PC-3 (cell line): Measurements from ENCODE around the gene ZMYND11.

Experiments used
- EZH2 ChIP-seq: fragments of 300-600 bp; sonication (generic); IDR thresholded peaks from one replicate; pipeline ENCODE4 v1.6.1; 2017; ENCODE audit warnings: antibody characterized with exemption, mild to moderate bottlenecking, low read length; ENCODE audit not compliant: unreplicated experiment
- EZH2phosphoT487 ChIP-seq: fragments of 300-600 bp; sonication (generic); IDR thresholded peaks from 2 replicates; pipeline ENCODE4 v1.6.1; 2018; ENCODE audit warnings: mild to moderate bottlenecking, antibody characterized with exemption, low read length, borderline replicate concordance
- TF ChIP-seq, protein P1 (sequence below): fragments of 300-600 bp; sonication (generic); conservative IDR thresholded peaks from 2 replicates; pipeline ENCODE4 v1.5.1; 2017; ENCODE audit warnings: antibody characterized with exemption, low read depth, mild to moderate bottlenecking, low read length

DNA sequence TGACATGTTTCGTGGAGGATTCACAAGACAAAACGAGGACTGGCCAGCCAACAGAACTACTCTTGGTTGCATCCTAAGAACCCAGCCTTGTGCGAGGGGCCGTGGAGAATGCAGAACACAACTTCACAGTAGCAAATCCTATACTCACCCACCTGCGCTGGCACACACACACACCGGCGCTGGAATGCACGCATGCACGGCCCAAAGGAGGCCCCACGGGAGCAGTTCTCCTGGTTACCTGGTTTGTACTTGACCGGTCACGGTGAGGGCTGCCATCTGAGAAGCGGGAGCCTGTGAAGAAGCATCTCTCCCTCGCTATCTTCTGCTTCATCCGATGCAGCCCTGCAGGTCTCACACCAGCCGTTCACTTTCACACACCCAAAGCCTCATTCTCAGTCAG is 137.8 kb downstream of the ZMYND11 start:
- TF ChIP-seq, protein P1, sequence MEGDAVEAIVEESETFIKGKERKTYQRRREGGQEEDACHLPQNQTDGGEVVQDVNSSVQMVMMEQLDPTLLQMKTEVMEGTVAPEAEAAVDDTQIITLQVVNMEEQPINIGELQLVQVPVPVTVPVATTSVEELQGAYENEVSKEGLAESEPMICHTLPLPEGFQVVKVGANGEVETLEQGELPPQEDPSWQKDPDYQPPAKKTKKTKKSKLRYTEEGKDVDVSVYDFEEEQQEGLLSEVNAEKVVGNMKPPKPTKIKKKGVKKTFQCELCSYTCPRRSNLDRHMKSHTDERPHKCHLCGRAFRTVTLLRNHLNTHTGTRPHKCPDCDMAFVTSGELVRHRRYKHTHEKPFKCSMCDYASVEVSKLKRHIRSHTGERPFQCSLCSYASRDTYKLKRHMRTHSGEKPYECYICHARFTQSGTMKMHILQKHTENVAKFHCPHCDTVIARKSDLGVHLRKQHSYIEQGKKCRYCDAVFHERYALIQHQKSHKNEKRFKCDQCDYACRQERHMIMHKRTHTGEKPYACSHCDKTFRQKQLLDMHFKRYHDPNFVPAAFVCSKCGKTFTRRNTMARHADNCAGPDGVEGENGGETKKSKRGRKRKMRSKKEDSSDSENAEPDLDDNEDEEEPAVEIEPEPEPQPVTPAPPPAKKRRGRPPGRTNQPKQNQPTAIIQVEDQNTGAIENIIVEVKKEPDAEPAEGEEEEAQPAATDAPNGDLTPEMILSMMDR, result no peak
- no peak for TF ChIP-seq EZH2
- TF ChIP-seq EZH2phosphoT487, result no peak
